Cardiac fibroblast (primary cell): ENCODE measurements around the gene RUNDC3A.

ENCODE experiments used
- DNase-seq, 2 donors: peaks; one replicate each; pipeline versions ENCODE4 v3.0.0 to v3.0.0-alpha.2; 2010; ENCODE audit warnings: low read depth in 2 of 2
- H3K4me3 ChIP-seq, 2 donors: replicated peaks in 1 of 2; 1 replicate in 1 of 2; 2 replicates in 1 of 2; pipeline ENCODE4 v1.5.1; 2011; ENCODE audit warnings: low read depth in 2 of 2, low read length in 2 of 2, mild to moderate bottlenecking in 2 of 2, moderate library complexity in 1 of 2
- CTCF ChIP-seq: IDR thresholded peaks from one replicate; pipeline ENCODE4 v1.5.1; 2011; ENCODE audit warnings: low read depth, mild to moderate bottlenecking, low read length, inconsistent platforms

Gene RUNDC3A

GRCh38 chr17:44308320-44308818, at the start of gene RUNDC3A:
Gene RUNDC3A (plus strand): TSS chr17:44308601. CDS start chr17:44308833, 232 bp downstream.
- no peak for TF ChIP-seq CTCF

GRCh38 chr17:44258811-44259351, 49.5 kb upstream of the RUNDC3A start:
- no peak overlapping the region for H3K4me3 ChIP-seq
- no peak for DNase-seq
- TF ChIP-seq CTCF: no peak

More at GRCh38 chr17:44308320-44308818, at the start of gene RUNDC3A:
- peak within 1 kb of the TSS; percentile 41 to 44 for H3K4me3 ChIP-seq
- DNase-seq: peak; percentile 64 to 86

DNA sequence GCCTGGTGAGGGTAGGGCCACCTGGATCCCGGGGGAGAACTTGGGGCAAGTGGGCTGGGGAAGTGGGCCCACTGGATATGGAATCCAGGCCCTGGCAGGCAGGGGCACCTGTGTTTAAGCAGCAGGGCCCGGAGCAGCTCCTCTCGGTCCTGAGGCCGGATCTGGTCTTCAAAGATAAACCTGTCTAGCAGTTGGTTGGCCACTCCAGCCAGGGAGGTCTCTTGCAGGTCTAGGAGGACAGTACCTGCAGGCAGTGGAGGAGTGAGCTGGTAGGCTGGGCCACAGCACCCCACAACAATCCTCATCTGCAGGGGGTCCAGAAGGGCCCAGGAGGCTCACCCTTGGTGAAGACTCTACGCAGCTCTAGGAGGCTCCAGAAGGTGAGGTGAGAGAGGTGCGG, 48.1 kb upstream of the RUNDC3A start:
- H3K4me3 ChIP-seq: no peak overlapping the region
- no peak for DNase-seq
- no peak for TF ChIP-seq CTCF

GRCh38 chr17:44262654-44263225, 45.7 kb upstream of the RUNDC3A start:
- TF ChIP-seq CTCF: no peak
- no peak overlapping the region for H3K4me3 ChIP-seq
- DNase-seq: no peak

DNA sequence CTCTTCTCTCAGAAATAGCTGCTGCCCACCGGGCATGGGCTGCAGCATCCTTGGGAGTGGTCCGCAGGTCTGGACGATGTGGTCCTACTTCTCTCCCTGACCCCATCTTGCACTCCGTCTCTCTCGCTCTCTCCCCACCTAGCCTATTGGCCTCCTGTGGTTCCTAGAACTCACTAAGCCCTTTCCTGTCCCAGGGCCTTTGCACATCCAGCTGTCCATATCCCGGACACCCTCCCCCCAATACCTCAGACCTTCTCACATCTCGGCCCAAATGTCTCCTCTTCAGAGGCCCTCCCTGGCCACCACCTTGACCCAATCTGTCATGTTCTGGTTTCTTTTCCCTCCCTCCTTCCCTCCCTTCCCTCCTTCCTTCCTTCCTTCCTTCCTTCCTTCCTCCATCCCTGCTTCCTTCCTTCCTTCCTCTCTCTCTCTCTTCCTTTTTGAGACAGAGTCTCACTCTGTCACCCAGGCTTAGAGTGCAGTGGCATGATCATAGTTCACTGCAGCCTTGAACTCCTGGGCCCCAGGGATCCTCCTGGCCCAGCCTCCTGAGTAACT, 45.0 kb upstream of the RUNDC3A start:
- no peak overlapping the region for H3K4me3 ChIP-seq
- no peak for DNase-seq
- no peak for TF ChIP-seq CTCF

DNA sequence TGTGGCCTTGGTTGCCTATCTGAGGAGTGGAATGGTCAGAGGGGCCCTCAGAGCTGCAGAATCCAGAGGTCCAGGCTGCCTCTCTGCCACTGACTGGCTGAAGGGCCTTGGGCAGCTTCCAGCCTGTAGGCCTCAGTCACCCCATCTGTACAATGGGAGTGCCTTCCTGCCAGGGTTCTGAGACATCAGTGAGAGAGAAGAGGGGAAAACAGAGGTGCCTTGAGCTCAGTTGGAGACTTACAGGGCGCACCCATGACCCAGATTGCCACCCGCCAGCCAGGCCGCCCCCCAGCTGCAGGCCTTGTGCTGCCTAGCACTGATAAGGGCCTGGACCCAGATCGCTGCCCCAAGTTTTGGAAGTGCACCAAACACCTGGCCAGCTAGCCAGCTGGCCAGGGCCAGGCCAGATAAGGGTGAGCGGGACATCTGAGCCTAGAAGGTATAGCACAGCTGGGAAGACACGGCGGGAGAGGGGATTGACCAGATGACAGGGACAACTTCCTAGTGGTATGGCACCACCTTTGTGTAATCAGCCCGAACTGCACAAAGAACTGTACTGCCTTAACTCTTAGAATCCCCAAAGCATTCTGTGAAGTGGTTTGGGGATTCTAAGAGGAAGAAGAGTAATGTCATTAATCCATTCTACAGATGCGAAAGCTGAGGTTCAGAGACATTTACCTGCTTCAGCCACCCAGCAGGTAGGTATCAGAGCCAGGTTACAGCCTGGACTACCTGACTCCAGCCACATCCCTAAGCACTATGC, 41.8 kb upstream of the RUNDC3A start:
- no peak for TF ChIP-seq CTCF
- peak in 1 of 2 donors; percentile 10 for DNase-seq
- H3K4me3 ChIP-seq: no peak overlapping the region
